PC-3 (cell line): Measurements from ENCODE around the gene PAWR. TPM values are rescaled to one million over a fixed set of nuclear protein-coding genes. Genes with fewer than 3 reads are reported as not detected.

Source experiments
- ATAC-seq: fragments of 200-7000 bp; cut with Tn5 transposase; 2 replicates; pipeline ENCODE4 v1.9.1; 2020; ENCODE audit warnings: mild to moderate bottlenecking, moderate library complexity
- BruUV-seq: library from RNA; stranded (reverse); fragments of 400-500 nt; replicated peaks from 2 replicates; lab custom pipeline; 2021; lab: Mats Ljungman, UMichigan
- CTCF ChIA-PET: fragments of 300-600 bp; sonication (Branson Sonifier 250); formaldehyde crosslinking; loops from one replicate; lab custom pipeline; 2022; ENCODE audit warnings: antibody characterized with exemption; lab: Charles Lee
- POLR2A ChIA-PET: fragments of 300-600 bp; sonication (Branson Sonifier 250); formaldehyde crosslinking; loops from one replicate; lab custom pipeline; 2022; ENCODE audit warnings: antibody characterized with exemption; ENCODE audit not compliant: unreplicated experiment; lab: Charles Lee
- DNase-seq: peaks from one replicate; pipeline ENCODE4 v3.0.0-alpha.2; 2015
- H2AFZ ChIP-seq: fragments of 300-600 bp; sonication (generic); 2 replicates; pipeline ENCODE4 v1.6.0; 2016; ENCODE audit warnings: antibody characterized with exemption, low read length
- H3F3A ChIP-seq: fragments of 300-600 bp; sonication (generic); one replicate; pipeline ENCODE4 v1.6.0; 2017; ENCODE audit warnings: antibody characterized with exemption, low read length, control low read depth, mild to moderate bottlenecking; ENCODE audit not compliant: unreplicated experiment
- H3K27ac ChIP-seq: fragments of 300-600 bp; sonication (generic); 2 replicates; pipeline ENCODE4 v1.5.1; 2016; ENCODE audit warnings: mild to moderate bottlenecking, low read length
- H3K27me3 ChIP-seq: fragments of 300-600 bp; sonication (generic); 2 replicates; pipeline ENCODE4 v1.6.1; 2016; ENCODE audit warnings: low read length, mixed read lengths
- H3K36me3 ChIP-seq: fragments of 300-600 bp; sonication (generic); 2 replicates; pipeline ENCODE4 v1.6.1; 2016; ENCODE audit warnings: low read depth, mixed run types, low read length, mixed read lengths
- H3K4me1 ChIP-seq: fragments of 300-600 bp; sonication (generic); 2 replicates; pipeline ENCODE4 v1.5.1; 2016; ENCODE audit warnings: low read length; ENCODE audit not compliant: insufficient read depth
- H3K4me2 ChIP-seq: fragments of 300-600 bp; sonication (generic); 2 replicates; pipeline ENCODE4 v1.6.0; 2016; ENCODE audit warnings: low read length
- H3K4me3 ChIP-seq: fragments of 300-600 bp; sonication (generic); 2 replicates; pipeline ENCODE4 v1.5.1; 2016; ENCODE audit warnings: mild to moderate bottlenecking, low read length, mixed read lengths
- H3K79me2 ChIP-seq: fragments of 300-600 bp; sonication (generic); 2 replicates; pipeline ENCODE4 v1.6.1; 2017; ENCODE audit warnings: low read length, mixed read lengths
- H3K9ac ChIP-seq: fragments of 300-600 bp; sonication (generic); 2 replicates; pipeline ENCODE4 v1.6.0; 2016; ENCODE audit warnings: mild to moderate bottlenecking, low read length
- H3K9me2 ChIP-seq: fragments of 300-600 bp; sonication (generic); replicated peaks from 2 replicates; pipeline ENCODE4 v1.6.1; 2016; ENCODE audit warnings: mixed run types, low read length, mixed read lengths
- H3K9me3 ChIP-seq: fragments of 300-600 bp; sonication (generic); 2 replicates; pipeline ENCODE4 v1.6.1; 2016; ENCODE audit warnings: low read length, mixed read lengths
- H4K20me1 ChIP-seq: fragments of 300-600 bp; sonication (generic); 2 replicates; pipeline ENCODE4 v1.6.1; 2016; ENCODE audit warnings: low read length, mixed read lengths
- EZH2 ChIP-seq: fragments of 300-600 bp; sonication (generic); IDR thresholded peaks from one replicate; pipeline ENCODE4 v1.6.1; 2017; ENCODE audit warnings: antibody characterized with exemption, mild to moderate bottlenecking, low read length; ENCODE audit not compliant: unreplicated experiment
- EZH2phosphoT487 ChIP-seq: fragments of 300-600 bp; sonication (generic); IDR thresholded peaks from 2 replicates; pipeline ENCODE4 v1.6.1; 2018; ENCODE audit warnings: mild to moderate bottlenecking, antibody characterized with exemption, low read length, borderline replicate concordance
- intact Hi-C: fragments of 100-400 bp; cut with micrococcal nuclease; formaldehyde crosslinking; loops from 2 replicates; pipeline ENCODE4 v1.9.0; 2023
- total RNA-seq: library from RNA; depleted of rRNA; stranded (reverse); fragments of >200 nt; gene quantifications from 2 replicates; pipeline ENCODE4 v1.2.3, GENCODE V29; 2014
- TF ChIP-seq, protein P1 (sequence below): fragments of 300-600 bp; sonication (generic); conservative IDR thresholded peaks from 2 replicates; pipeline ENCODE4 v1.5.1; 2017; ENCODE audit warnings: antibody characterized with exemption, low read depth, mild to moderate bottlenecking, low read length

The PAWR gene
- total RNA-seq, 1 experiment from 2014 or later = 141 TPM

DNA sequence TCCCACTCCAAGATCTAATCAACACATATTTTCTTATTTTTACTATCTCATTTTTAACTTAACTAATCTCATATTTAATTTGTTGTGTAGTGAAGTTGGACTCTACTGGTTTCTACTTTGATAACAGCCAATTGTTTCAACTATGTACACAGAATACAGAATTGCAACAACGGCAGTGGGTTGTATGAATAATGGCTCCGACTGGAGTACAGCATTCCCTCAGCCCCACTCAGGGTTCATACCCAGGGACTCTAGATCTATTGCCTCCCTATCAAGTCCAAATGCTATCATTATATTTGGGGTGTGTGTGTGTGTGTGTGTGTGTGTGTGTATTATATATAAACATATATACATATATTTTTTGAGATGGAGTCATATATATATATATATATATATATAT is 52.3 kb downstream of the PAWR start:
- no TSS peak for BruUV-seq
- no peak overlapping the region for H3K4me2 ChIP-seq
- TF ChIP-seq, protein P1, sequence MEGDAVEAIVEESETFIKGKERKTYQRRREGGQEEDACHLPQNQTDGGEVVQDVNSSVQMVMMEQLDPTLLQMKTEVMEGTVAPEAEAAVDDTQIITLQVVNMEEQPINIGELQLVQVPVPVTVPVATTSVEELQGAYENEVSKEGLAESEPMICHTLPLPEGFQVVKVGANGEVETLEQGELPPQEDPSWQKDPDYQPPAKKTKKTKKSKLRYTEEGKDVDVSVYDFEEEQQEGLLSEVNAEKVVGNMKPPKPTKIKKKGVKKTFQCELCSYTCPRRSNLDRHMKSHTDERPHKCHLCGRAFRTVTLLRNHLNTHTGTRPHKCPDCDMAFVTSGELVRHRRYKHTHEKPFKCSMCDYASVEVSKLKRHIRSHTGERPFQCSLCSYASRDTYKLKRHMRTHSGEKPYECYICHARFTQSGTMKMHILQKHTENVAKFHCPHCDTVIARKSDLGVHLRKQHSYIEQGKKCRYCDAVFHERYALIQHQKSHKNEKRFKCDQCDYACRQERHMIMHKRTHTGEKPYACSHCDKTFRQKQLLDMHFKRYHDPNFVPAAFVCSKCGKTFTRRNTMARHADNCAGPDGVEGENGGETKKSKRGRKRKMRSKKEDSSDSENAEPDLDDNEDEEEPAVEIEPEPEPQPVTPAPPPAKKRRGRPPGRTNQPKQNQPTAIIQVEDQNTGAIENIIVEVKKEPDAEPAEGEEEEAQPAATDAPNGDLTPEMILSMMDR = no peak
- no peak for TF ChIP-seq EZH2
- TF ChIP-seq EZH2phosphoT487 = no peak
- H3F3A ChIP-seq = no peaks in the 10 kb centered on the region
- no peaks in the 10 kb centered on the region for H4K20me1 ChIP-seq
- H3K4me1 ChIP-seq = no peaks in the 10 kb centered on the region
- ChIA-PET POLR2A (no interaction called here), CTCF (no interaction called here)
- H3K36me3 ChIP-seq = no peaks in the 10 kb centered on the region; the same call in 1 of the 2 replicates
- no peaks in the 10 kb centered on the region for H3K9me2 ChIP-seq
- DNase-seq = no peak
- H3K79me2 ChIP-seq = peaks cover 38% of the 10 kb centered on the region
- H3K27me3 ChIP-seq = no peaks in the 10 kb centered on the region
- H2AFZ ChIP-seq = no peak overlapping the region
- H3K27ac ChIP-seq = no peak overlapping the region
- H3K9ac ChIP-seq = no peak overlapping the region
- intact Hi-C loops = loop anchor here (2.0 kb wide), 1 partner anchor 50 kb away; no protein-coding TSS in a partner anchor
- no peaks in the 10 kb centered on the region for H3K9me3 ChIP-seq
- no peak overlapping the region for H3K4me3 ChIP-seq
- no peak for ATAC-seq

DNA sequence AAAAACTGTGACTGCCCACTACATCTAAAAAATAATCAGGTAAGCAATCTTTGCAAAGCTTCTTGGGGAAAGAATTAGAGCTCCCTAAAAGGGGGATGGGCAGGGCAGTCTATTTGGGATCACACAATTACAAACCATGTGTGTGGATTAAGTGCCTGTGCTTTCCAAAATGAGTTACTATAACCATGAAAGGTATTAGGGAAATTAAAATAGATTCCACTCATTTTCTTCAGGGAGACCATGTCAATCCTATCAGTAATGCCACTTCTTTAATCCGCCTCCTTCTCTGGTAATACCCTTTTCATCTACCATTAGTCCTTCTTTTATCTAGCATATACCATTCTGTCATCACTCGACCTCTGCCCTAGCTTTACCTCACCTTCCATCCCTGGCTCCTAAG is 53.7 kb downstream of the PAWR start:
- Histone ChIP-seq H3K4me2 (no peak overlapping the region), H3F3A (no peaks in the 10 kb centered on the region), H3K4me1 (no peaks in the 10 kb centered on the region), H3K4me3 (no peak overlapping the region), H3K36me3 (no peaks in the 10 kb centered on the region; the same call in 1 of the 2 replicates), H4K20me1 (no peaks in the 10 kb centered on the region), H3K9me3 (no peaks in the 10 kb centered on the region), H2AFZ (no peak overlapping the region), H3K27me3 (no peaks in the 10 kb centered on the region), H3K9me2 (no peaks in the 10 kb centered on the region), H3K9ac (no peak overlapping the region), H3K79me2 (peaks cover 35% of the 10 kb centered on the region), H3K27ac (no peak overlapping the region)
- intact Hi-C loops = no loop called here
- BruUV-seq = no TSS peak
- ChIA-PET POLR2A (no interaction called here), CTCF (no interaction called here)
- TF ChIP-seq, protein P1 = no peak
- TF ChIP-seq EZH2 (no peak), EZH2phosphoT487 (no peak)
- DNase-seq (no peak), ATAC-seq (no peak)

DNA sequence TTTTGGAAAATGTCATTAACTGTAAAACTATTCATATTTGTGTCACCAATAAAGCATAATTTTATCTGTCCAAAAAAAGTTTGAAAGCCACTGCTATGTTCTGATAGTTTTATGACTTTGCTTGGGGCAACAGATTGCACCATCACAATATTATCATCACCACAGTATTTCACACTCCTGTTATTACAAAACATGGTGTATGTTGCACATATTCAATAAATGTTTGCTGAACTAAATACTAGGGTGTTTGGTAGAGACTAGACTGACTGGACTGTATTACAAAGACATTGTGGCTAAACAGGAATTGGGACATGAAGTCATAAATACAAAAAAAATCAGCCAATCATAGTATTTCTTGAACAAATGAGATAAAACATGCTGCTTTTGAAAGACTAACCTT is 55.1 kb downstream of the PAWR start:
- Histone ChIP-seq H3K4me3 (no peak overlapping the region), H3K4me2 (no peak overlapping the region), H3K9ac (no peak overlapping the region), H3K36me3 (no peaks in the 10 kb centered on the region), H2AFZ (no peak overlapping the region), H3F3A (no peaks in the 10 kb centered on the region), H3K4me1 (no peaks in the 10 kb centered on the region), H3K9me2 (no peaks in the 10 kb centered on the region), H3K27ac (no peak overlapping the region), H3K27me3 (no peaks in the 10 kb centered on the region), H4K20me1 (no peaks in the 10 kb centered on the region), H3K9me3 (no peaks in the 10 kb centered on the region), H3K79me2 (peaks cover 45% of the 10 kb centered on the region)
- CTCF ChIA-PET = no interaction called here
- TF ChIP-seq, protein P1 = no peak
- TF ChIP-seq EZH2phosphoT487 (no peak), EZH2 (no peak)
- DNase-seq = no peak
- intact Hi-C loops = no loop called here
- no TSS peak for BruUV-seq
- ATAC-seq = no peak
- POLR2A ChIA-PET = no interaction called here
